Amniotic stem cell (primary cell): Measurements from ENCODE around the gene LHX2.
"Not testable (repeated sequence)": the region's sequence is repeated elsewhere in the genome, so short reads cannot be mapped to it uniquely, and the experiment has no call there.

ENCODE experiments used
- DNase-seq: peaks from one replicate; lab custom pipeline; 2025; lab: John Stamatoyannopoulos, UW

LHX2 gene

GRCh38 chr9:124011460-124012301 is at the start of gene LHX2:
LHX2 (plus strand) TSS chr9:124011768; CDS start chr9:124012349, 581 bp downstream.
- no peak for DNase-seq

GRCh38 chr9:123964761-123965160 is 46.8 kb upstream of the LHX2 start:
- no peak for DNase-seq

GRCh38 chr9:123965801-123966686 is 45.5 kb upstream of the LHX2 start:
- no peak for DNase-seq

GRCh38 chr9:123967323-123967722 is 44.2 kb upstream of the LHX2 start:
- DNase-seq, result no peak

- no peak for DNase-seq
Observed at GRCh38 chr9:123972618-123973017, 39.0 kb upstream of the LHX2 start.

- no peak for DNase-seq
Observed at GRCh38 chr9:123973590-123974223, 37.9 kb upstream of the LHX2 start.

GRCh38 chr9:123974471-123974870 is 37.1 kb upstream of the LHX2 start:
- no peak for DNase-seq

- no peak for DNase-seq
Observed at GRCh38 chr9:123975871-123976270, 35.7 kb upstream of the LHX2 start.

GRCh38 chr9:123976579-123976978 is 35.0 kb upstream of the LHX2 start:
- not testable (repeated sequence) for DNase-seq

GRCh38 chr9:123978981-123979380 is 32.6 kb upstream of the LHX2 start:
- no peak for DNase-seq

- no peak for DNase-seq
Observed at GRCh38 chr9:123982535-123982934, 29.0 kb upstream of the LHX2 start.

GRCh38 chr9:123983047-123983446 is 28.5 kb upstream of the LHX2 start:
- DNase-seq, result no peak

- no peak for DNase-seq
Observed at GRCh38 chr9:123984802-123985201, 26.8 kb upstream of the LHX2 start.

GRCh38 chr9:123985869-123986268 is 25.7 kb upstream of the LHX2 start:
- no peak for DNase-seq

- no peak for DNase-seq
Observed at GRCh38 chr9:123990427-123990826, 21.1 kb upstream of the LHX2 start.

- DNase-seq, result not testable (repeated sequence)
Observed at GRCh38 chr9:123992679-123993078, 18.9 kb upstream of the LHX2 start.

- DNase-seq, result no peak
Observed at GRCh38 chr9:123996731-123997421, 14.7 kb upstream of the LHX2 start.

- no peak for DNase-seq
Observed at GRCh38 chr9:123997665-123998277, 13.8 kb upstream of the LHX2 start.

- DNase-seq, result no peak
Observed at GRCh38 chr9:123998278-123998925, 13.2 kb upstream of the LHX2 start.

GRCh38 chr9:123998970-123999621 is 12.5 kb upstream of the LHX2 start:
- DNase-seq, result no peak
